Measurements from ENCODE around the gene HOXB8.

Gene HOXB8

DNA sequence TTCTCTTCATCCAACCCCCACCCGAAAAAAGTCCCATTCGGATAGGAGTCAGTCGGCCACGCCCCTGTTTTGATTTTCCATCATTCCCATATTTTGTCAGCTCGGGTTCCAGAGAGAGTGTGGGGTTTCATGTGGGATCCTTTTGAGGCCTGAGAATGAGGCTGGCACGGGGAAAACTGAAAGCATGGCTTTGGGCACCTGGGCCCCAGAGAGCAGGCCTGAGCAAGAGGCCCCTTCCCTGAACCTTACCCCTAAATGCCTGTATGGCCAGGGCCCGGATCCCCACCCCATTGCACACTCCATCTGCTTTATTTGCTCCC is 32.4 kb downstream of the HOXB8 start:
- DNase-seq = no peak

DNA sequence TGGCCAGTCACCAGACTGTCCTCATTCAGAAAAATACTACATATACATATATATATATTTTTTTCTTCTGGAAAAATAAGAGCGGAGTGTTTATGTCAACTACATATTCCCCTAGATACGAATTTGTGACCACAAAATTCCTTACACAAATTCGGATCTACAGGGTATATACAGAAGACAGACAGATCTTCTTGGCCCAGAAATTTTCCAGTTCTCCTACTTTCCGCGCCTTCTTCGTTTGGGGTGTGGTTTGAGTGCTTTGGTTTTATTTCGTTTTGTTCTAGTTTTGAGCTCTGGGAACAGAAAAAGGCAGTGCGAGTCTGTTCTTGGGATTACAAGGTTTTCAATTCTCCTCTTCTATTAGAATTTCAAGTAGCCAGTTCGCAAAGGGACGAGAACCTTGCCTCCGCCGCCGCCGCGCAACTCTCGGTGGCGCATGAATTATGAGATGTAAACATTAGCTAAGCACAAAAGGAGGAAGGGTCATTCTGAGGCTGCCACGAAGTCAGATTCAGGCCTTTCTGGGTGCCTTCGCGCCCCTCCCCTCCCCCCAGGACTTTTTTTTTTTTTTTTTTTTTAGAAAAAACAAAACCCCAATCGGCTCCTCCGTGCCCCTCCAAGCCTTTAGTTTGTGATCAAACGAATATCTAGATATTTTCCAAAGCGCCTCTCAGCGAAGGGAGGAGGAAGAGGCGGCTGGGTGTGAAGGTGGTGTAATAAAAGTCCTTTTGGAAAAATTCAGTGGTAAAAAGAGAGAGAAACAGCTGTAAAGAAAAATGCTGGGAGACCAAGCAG is 35.1 kb downstream of the HOXB8 start:
- no peak for DNase-seq

DNA sequence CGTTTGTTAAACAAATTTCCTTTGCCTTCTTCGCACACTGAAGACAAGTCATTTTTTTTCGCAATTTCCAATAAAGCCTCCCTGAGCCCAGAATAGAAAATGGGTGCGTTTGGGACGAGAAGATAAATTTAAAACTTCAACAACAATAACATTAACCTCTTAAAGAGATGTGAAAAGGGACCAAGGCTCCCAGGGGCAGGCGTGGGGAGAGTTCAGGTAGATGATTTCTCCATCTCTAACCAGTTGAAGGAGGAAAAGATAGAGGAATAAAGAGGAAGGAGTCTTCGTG is 35.7 kb downstream of the HOXB8 start:
- no peak for DNase-seq

DNA sequence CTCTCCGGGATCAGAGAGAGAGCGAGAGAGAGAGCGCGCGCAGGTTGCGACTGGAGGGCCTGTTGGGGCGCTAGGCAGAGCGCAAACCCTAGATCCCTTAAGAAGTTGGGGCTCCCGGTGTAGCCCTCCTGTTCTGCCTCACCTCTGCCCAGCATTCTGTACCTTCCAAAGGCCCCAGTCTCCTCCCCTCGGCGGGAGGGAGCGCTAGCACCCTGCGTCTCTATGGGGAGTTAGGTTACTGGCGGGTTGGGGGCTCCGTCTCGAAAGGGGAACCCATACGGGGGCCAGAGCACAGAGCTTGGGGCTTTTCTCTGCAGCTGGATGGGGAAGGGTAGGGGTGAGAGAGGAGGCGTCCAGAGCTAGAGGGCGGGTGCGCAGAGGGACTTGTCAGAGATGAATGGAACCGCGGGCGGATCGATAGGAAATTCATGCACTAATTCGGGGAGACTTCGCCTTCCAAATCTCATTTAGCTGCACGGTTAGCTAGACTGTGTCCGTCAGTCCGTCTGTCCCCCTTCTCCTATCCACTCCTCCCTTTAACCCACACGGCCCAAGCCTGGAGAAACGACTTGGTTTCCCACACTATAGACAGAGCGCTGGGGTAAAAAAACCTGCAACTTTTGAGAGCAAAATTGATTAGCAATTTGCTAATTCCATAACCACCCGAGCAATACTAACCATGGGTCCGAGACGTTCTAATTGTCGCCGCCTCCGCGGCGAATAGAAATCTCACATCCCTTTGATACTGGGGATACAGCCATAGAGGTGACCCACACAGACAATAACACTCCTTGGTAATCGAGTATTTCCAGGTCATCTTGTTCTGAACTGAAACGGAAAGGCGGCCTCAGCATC is 36.2 kb downstream of the HOXB8 start:
- no peak for DNase-seq

DNA sequence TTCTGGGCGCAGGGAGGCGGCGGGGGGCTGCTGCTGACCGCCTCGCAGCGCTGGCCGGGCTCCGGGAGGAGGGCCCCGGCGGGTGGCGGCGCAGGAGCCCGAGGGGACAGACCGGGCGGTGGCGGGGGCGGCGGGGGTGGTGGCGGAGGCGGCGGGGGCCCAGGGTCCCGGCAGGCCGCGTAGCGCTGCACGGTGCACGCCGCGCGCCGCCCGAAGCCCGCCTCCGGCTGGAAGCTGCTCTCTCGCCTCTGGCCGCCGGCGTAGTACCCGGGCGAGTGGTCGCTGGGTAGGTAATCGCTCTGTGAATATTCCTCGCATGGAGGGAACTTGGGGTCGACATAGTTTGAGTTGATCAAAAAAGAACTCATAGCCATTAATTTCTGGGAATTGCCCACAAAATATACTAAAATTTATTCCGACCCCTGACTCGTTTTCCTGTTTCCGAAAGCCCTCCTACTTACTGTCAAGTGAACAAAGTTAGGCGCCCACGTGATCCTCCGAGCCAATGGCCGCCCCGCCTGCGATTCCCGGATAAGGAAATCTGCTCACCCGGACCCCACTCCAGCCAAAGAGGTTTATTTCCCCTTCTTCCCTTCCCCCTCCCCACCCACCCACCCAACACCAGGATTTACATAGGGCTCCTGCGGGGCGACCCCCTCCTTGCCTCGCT is 37.0 kb downstream of the HOXB8 start, which contains the start of gene HOXB4:
Gene HOXB4, minus strand, starts transcription at position 405 of the 670 bp plus-strand sequence. Its CDS starts 31 bp downstream, at position 374.
- peak; percentile 73 for DNase-seq

DNA sequence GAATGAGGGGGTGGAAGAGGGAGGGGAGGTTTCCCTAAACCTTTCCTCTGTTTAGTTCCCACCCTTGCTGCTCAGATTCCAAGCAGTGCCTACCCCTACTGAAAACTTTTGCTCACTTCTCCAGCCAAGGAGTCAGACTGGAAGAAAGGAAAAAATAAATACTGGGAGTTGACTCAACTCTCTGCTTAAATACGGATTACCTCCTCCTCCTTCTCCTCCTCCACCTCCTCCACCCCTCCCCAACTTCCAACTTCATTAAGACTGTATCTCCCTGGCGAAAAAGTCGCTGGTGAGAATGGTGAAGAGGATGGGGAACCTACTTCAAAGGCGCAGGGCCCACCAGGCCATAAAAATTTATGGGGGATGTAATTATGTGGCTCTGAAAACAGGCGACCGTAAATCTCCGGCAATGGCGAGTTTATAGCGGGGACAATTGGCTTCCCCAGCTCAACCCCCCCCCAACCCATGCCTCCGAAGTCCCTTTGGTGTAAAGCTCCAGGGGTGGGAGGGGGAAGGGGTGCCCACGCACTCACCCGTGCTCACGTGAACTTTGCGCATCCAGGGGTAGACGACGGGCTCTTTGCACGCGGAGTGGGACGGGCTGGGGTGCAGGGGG is 37.7 kb downstream of the HOXB8 start:
- DNase-seq = peak; percentile 75

DNA sequence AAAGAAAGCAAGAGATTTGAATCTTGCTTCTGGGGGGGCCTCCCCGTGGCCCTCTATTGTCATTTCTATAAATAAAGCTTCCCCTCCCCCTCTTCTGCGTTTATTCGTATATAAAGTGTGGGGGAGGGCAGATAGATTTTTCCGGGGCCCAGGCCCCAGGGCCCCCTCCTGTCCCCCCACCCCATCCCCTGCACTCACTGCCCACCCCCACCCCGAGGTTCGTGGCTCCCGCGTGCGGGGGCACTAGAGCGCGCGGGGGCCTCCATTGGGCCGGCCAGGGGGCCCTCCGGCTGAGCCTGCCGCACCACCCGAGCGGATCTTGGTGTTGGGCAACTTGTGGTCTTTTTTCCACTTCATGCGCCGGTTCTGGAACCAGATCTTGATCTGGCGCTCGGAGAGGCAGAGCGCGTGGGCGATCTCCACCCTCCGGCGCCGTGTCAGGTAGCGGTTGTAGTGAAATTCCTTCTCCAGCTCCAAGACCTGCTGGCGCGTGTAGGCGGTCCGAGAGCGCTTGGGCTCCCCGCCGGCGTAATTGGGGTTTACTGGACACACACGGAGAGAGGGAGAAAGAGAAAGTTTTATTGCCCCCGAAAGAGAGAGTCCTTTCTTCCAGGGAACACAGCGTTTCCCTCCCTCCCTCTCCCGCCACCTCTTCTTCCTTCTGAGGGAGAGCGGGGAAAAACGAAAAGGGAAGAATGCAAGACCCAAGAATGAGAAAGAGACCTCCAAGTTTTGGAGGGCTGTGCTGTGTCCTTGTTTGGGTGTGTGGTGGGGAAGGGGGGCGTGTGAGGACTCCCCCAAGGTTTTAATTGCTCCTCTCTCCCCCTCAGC is 38.4 kb downstream of the HOXB8 start:
- no peak for DNase-seq

DNA sequence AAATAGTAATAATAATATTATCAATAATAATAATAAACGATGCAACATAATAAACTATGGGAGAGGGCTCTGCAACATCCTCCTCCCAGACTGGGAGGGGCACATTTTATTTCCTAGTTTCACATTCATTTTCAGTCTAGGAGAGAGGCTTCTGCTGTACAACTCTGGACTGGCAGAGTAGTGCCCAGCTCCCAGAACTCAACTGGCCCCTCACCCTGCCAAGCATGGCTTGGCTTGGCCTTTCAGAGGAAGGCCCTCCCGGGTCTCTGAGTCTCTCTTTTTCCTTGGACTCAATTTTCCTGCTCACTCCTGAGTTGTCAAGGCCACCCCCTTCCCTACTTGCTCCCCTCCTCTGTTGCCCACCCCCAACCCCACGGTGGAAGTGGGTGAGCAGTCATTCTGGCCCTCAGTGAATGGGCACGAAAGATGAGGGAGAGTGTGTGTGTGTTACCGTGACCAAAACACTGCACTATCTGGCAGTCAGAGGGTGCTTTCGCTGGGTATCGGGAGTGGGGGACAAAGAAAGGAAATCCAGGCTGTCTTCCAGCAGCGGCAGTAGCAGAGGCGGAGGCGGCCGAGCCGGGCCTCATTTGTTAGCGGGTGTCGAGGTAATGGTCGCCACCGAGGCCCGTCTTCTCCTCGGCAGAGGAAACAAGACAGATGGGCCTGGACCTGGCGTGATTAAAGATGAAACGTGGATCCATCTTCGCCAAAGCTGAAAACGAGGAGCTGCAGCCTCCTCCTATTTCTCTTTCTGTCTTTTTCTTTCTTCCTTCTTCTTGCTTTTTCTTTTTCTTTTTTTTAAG is 39.2 kb downstream of the HOXB8 start:
- no peak for DNase-seq

DNA sequence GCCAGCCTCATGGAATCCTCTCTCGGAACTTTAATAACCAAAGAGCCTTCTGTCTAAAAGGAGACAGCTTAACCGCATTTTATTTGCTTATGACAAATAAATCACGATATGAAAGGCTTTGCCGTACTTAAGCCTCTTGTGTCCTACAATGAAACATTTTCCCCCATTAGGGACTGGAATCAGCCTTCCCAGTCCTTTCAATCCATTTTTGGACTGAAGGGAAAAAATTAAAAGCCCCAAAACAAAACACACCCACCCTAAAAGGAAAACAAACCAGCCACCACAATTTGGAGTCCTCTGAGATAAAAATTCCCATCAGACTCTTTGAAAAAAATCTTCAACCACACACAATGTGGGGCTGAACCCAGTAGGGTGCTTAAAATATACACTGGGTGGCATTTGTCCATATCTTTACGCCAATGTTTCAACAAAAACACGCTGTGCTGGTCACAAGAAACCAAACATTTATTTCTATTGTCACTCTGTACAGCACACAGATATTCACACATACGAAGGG is 40.0 kb downstream of the HOXB8 start:
- DNase-seq = peak; percentile 60

DNA sequence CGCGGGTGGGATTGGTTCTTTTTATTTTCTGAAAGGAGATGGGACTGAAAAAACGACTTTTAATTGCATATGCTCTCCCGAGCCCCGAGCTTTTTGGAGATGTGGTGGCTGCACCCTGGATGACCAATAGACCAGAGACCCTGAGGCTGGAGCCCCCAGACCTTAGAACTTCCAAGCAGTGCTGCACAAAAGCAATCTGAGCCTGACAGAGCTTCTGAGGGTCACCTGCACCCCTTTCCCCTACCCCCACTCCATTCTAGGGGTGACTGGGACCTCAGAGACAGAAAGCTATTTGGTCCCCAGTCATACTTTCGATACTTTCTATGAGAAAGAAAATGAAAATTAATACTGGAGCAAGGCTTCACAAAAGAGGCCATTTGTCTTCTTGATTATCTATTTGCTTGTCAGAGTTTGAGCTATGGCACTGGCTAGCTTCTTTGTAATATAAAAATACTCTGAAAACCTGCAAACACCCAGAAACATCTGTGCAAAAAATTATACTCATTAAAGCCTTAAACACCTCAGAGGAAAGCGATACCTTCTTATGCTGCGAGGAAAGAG is 40.5 kb downstream of the HOXB8 start:
- DNase-seq = no peak

DNA sequence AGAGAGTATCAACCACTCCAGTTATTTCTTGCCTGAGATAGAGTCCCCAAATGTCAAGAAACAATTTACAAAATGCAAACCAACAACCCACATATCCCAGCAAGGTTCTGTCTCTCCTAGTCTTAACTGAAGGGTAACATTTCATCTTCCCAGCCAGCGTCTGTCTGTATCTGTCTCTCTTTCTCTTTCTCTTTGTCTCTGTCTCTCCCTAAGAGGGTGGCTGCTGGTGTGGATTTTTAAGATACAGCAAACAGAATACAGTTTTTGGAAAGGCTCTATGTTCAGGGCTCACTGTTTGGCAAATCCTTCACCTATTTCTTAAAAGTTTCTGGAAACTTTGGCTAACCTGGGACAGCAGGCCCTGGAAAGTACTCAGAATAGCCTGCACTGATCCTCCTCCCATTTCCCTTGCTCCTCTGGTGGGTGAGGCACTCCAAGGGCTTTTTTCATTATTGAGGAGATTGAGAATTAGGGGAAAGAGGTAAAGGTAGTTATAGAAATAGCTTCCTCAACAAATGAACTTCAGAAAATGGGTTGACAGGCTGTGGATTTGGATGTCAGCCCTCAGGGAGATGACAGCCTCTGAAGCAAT is 43.2 kb downstream of the HOXB8 start:
- DNase-seq = no peak

DNA sequence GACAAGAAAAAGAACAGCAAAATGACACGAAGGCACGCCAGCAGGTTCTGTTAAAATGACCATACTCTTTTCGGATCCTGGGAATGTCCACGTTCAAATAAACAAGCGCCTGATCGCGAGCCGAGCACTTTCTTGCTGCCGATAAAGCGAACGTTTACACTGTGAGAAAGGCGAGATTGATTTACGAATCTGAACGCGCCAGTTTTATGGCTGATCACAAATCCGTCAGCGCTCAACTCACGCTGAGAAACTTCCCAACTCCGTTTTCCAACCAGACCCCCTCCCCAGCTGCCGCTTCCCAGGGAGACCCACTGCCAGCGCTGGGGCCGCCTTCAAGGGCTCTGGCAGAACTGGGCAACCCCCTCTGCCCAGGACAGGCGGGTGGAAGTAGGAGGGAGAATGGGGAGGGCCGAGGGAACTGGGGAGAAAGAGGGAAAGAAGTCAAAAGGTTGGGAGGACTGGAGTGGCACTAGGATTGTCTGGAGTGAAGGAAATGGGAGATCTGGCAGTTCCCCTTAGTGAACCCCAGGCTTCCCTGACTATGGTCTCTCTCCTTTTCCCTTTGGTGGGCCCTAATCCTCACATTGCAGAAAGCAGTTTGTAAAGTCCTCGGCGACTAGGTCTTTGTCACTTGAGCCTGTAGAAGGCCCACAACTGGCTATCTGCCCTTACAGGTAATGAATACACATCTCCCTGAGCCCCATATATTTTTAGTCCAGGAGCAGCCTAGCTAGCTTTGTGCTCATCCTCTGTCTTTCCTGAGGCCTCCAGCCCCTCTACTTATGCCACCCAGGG is 43.9 kb downstream of the HOXB8 start:
- no peak for DNase-seq

DNA sequence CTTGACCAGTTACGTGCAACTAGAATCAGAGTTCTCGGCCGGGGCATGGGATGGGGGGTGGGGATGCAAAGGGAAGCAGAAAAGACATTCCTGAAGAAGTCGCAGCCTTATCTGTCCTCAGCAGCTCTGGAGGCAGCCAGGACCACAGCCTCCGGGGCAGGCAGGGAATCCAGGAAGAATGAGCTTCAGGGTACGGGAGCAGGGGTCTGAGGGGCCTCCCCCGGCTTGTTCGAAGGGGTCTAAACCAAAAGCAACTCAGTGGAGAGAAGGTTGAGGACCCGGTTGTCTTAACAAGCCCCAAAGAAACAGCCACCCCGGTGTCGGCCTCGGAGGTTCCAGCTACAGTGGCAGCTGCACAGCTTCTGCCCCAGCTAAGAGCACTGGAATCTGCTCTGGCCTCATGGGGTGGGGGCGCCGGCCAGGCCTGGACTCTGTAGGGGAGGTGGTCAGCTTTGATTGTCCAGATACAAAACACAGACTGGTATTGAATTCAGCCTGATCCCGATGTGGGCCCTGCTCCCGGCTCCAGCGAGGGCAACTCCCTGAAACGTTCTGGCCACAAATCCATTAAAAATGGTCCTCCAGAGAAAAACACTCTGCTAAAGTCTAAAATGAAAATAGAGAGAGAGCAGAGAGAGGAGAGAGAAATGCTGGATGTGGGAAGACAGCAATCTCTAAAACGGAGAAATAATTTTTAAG is 44.6 kb downstream of the HOXB8 start:
- no peak for DNase-seq

DNA sequence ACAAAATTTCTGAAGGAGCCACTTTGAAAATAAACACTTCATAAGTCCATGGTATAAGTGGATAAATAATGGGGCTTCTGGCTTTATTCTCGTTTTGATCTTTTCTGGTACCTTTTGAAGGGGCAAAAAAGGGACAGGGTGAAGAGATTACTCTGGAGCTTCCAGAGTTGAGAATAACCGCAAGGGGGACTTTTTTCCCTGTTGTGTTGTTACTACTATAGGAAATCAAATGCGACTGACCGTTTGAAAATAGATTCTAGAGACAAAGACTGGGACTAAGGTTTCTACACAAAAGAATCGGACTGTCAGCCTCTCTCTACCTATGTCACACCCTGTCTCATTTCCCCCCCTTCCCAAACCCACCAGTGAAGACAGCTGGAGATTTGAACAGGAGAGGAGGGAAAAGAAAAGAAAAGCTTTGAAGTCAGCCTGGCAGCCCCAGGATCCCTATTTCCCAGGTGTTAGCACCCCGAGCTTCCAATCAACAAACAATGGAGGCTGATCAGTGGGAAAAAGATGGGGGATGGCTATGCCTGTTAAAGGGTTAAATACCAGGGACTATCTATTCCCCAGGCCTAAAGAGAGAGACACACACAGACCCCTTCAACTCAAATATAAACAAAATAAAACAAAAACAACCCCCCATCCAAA is 45.3 kb downstream of the HOXB8 start:
- DNase-seq = no peak

DNA sequence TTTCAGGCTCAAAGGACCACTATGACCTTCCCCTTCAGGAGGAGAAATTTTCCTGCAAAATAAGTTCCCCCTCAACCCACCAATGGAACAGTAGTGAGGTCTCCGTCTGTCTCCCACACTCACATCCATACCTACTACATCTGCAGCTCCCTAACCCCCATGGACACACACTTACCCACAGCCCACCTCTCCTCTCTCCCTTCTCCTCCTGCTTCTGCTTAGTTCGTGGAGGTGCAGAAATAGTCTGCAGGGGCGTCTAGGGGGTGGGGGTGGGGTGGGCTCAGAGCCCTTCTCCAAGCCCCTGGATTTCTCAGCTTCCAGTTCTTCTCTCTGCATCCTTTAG is 45.9 kb downstream of the HOXB8 start:
- no peak for DNase-seq

DNA sequence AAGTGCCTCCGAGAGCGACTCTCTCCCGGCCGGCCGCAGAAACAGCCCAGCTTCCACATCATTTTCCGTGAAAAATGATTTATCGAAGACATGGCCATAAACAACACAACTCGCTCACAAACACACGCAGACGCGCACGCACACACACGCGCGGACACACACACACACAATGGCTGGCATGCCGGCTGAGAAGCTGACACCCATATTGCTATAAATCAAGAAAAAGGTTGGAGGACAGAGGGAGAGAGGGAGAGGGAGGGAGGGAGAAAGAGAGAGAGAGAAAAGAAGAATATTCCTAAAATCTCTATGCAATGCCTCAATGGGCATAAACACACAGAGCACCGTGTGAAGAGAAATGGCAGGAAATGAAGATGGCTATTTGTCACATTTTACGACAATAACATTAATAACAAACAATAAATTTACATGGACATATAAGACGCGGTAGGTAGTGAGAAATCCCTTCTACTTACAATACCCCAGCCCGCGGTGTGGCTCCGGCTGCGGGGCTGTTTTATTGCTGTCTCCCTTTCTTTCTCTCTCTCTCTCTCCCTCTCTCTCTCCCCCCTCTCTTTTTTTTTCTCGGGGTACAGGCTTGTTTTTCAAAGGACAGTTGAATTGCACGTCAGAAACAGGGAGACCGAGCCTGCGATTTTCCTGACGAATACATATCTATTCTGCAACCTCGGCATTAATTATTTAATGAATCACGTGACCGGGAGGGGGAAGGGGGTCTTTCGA is 46.4 kb downstream of the HOXB8 start:
- no peak for DNase-seq

DNA sequence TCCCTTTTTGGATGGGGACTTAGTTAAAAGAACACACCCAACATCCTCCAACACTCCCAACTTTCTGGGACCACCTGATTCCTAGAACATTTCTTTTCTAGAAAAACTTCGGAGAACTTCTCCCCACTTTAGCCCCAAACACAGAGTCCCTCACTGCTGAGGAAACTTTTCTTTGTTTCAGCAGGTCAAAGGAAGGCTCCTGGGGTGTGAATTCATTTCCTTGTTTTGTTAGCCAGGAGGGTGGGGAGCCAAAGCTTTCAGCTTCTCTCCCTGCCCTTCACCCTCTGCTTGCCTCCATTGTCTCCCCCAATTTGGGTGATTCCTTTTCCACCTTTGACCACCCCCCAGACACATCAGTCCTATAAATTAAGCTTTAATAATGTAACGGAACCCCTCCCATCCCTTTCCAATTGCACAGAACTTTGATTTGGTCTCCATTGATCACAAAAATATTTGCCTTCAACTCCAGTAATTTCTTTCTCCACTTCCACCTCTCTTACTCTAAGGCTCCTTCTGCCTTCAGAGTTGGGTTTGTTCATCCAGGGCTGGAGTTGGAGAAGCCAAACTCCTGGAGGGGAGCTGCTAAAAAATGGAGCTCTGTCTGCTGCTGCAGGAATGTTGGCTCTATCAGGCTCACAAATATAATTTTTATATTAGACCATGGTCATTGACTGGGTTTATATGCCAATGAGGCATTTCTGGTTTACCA is 47.3 kb downstream of the HOXB8 start:
- DNase-seq = no peak
